Sigmoid colon (tissue), 7 donors: Measurements from ENCODE around the gene FARSB. TPM values are rescaled to one million over a fixed set of nuclear protein-coding genes. Genes with fewer than 3 reads are reported as not detected.

Experiments
- DNase-seq: peaks from one replicate; pipeline ENCODE4 v3.0.0-alpha.2; 2019
- H3K27ac ChIP-seq, 4 donors: fragments of 200-600 bp; sonication (generic); one replicate each; pipeline ENCODE4 v1.5.1; 2016 to 2019; ENCODE audit warnings: mild to moderate bottlenecking in 1 of 4
- H3K27me3 ChIP-seq, 3 donors: fragments of 200-600 bp; sonication (generic); one replicate each; pipeline ENCODE4 v1.5.1; 2019; ENCODE audit warnings: mild to moderate bottlenecking in 1 of 3
- H3K36me3 ChIP-seq, 4 donors: fragments of 200-600 bp; sonication (generic); one replicate each; pipeline ENCODE4 v1.5.1; 2016 to 2019
- H3K4me1 ChIP-seq, 4 donors: fragments of 200-600 bp; sonication (generic); one replicate each; pipeline ENCODE4 v1.5.1; 2017 to 2019
- H3K4me3 ChIP-seq, 4 donors: fragments of 200-600 bp; sonication (generic); one replicate each; pipeline ENCODE4 v1.5.1; 2017 to 2019; ENCODE audit warnings: mild to moderate bottlenecking in 2 of 4, moderate library complexity in 1 of 4
- H3K9me3 ChIP-seq, 4 donors: fragments of 200-600 bp in 3 of 4; sonication (generic) in 3 of 4; one replicate each; pipeline versions ENCODE4 v1.5.1 to v1.6.1; 2013 to 2019
- EP300 ChIP-seq, 4 donors: sonication (generic); formaldehyde crosslinking; IDR thresholded peaks; one replicate each; pipeline ENCODE4 v1.6.1; 2017; ENCODE audit warnings: antibody characterized with exemption in 4 of 4
- POLR2A ChIP-seq, 2 donors: fragments of 450-650 bp; IDR thresholded peaks; one replicate each; pipeline ENCODE4 v1.6.1; 2016; ENCODE audit warnings: antibody characterized with exemption in 2 of 2, mild to moderate bottlenecking in 2 of 2, moderate library complexity in 2 of 2
- POLR2AphosphoS5 ChIP-seq, 4 donors: sonication (generic); formaldehyde crosslinking; IDR thresholded peaks; one replicate each; pipeline ENCODE4 v1.6.1; 2017; ENCODE audit warnings: antibody characterized with exemption in 4 of 4
- WGBS, 2 donors: extraction: QIAGEN DNeasy Blood & Tissue Kit; methylation state at CpG; one replicate each; pipeline ENCODE4 v1.1.7; 2013; 5-methylcytosine and 5-hydroxymethylcytosine counted together
- intact Hi-C: fragments of 100-400 bp; cut with DNase I; formaldehyde crosslinking; loops from one replicate; pipeline ENCODE4 v1.15.1; 2023
- polyA plus RNA-seq, 3 donors: library from polyadenylated mRNA; stranded (reverse); fragments of 200-250 nt; gene quantifications; one replicate each; pipeline ENCODE4 v1.2.3, GENCODE V29; 2013
- total RNA-seq, 4 donors: library from RNA; depleted of rRNA; stranded (reverse); fragments of >200 nt; gene quantifications; one replicate each; pipeline ENCODE4 v1.1.0, GENCODE V29; 2016
- TF ChIP-seq, protein P1 (sequence below), 4 experiments: fragments of 450-650 bp in 3 of 4; fragments of 200-600 bp in 1 of 4; IDR thresholded peaks; one replicate each; pipeline ENCODE4 v1.5.1; 2016 to 2019; ENCODE audit warnings: antibody characterized with exemption in 4 of 4, mild to moderate bottlenecking in 3 of 4, moderate library complexity in 2 of 4
- donor health status: healthy with polysubstance abuse.
- donor health status: Bipolar disorder and iron deficiency.
- donor health status: healthy.

FARSB gene
- total and polyA plus RNA-seq, 7 donors = 8.3 to 23.0 (median 15.2) TPM

DNA sequence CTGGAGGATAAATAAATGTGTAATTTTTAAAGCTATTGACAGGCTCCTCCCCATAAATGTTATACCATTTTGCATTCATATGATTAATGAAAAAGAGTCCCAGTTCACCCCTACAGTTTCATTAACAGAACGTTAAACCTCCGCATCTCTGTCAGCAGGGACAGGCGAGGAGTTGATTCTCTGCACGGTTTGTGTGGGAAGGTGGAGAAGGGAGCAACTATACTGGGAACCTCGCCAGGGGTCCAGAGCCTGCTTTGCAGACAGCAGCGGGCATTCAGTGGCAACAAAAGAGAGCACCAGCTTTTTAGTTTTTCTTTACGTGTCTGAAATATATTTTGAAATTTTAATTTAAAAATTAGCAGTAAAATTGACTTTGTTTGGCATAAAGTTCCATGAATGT, 101.4 kb downstream of the FARSB start:
- intact Hi-C loops = no loop called here
- no peaks in the 10 kb centered on the region for H3K36me3 ChIP-seq
- WGBS, 2 donors = 69 to 86% methylated on average over 7 of the region's 7 CpGs
- no peaks in the 10 kb centered on the region for H3K27me3 ChIP-seq
- H3K27ac ChIP-seq = no peak overlapping the region
- no peak overlapping the region for H3K4me3 ChIP-seq
- peaks cover 0 to under 1% (median 0%) of the 10 kb centered on the region in 4 donors for H3K4me1 ChIP-seq
- TF ChIP-seq EP300 (IDR thresholded peaks at IDR 0.05) = no peak
- TF ChIP-seq POLR2AphosphoS5 (IDR thresholded peaks at IDR 0.05) = no peak
- TF ChIP-seq, protein P1, sequence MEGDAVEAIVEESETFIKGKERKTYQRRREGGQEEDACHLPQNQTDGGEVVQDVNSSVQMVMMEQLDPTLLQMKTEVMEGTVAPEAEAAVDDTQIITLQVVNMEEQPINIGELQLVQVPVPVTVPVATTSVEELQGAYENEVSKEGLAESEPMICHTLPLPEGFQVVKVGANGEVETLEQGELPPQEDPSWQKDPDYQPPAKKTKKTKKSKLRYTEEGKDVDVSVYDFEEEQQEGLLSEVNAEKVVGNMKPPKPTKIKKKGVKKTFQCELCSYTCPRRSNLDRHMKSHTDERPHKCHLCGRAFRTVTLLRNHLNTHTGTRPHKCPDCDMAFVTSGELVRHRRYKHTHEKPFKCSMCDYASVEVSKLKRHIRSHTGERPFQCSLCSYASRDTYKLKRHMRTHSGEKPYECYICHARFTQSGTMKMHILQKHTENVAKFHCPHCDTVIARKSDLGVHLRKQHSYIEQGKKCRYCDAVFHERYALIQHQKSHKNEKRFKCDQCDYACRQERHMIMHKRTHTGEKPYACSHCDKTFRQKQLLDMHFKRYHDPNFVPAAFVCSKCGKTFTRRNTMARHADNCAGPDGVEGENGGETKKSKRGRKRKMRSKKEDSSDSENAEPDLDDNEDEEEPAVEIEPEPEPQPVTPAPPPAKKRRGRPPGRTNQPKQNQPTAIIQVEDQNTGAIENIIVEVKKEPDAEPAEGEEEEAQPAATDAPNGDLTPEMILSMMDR (IDR thresholded peaks at IDR 0.05) = no peak
- TF ChIP-seq POLR2A (IDR thresholded peaks at IDR 0.05) = no peak
- no peak for DNase-seq
- no peaks in the 10 kb centered on the region for H3K9me3 ChIP-seq

DNA sequence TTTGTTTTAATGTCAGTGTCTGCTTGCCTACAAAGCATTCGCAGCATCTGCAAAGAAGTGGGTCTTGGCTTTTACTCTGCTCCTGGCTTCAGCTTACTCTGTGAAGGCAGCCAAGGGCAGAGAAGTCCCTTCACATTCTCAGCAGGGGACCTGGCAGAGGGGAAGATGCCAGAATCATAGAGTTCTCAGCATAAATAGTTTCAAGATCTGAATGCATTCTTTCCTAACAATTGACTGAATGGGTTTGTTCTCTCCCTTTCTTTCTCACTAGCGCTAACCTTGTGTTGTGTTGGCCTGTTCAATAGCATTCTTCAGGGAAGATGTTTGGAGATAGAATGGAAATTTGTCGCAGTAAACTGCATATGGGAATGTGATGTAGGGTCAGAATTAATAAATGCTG, 106.9 kb downstream of the FARSB start:
- DNase-seq = no peak
- Histone ChIP-seq H3K4me1 (peaks cover 0 to 47% (median 27%) of the 10 kb centered on the region in 4 donors), H3K36me3 (no peaks in the 10 kb centered on the region), H3K9me3 (no peaks in the 10 kb centered on the region), H3K4me3 (no peak overlapping the region), H3K27me3 (no peaks in the 10 kb centered on the region), H3K27ac (peak overlapping the region in 3 of 4 donors; percentile 10 to 53 (median 29))
- 73 to 89% methylated on average over 3 of the region's 3 CpGs for WGBS, 2 donors
- intact Hi-C loops = no loop called here
- TF ChIP-seq, protein P1 (IDR thresholded peaks at IDR 0.05) = no peak
- no peak for TF ChIP-seq POLR2AphosphoS5 (IDR thresholded peaks at IDR 0.05)
- TF ChIP-seq POLR2A (IDR thresholded peaks at IDR 0.05) = no peak
- TF ChIP-seq EP300 (IDR thresholded peaks at IDR 0.05) = no peak

DNA sequence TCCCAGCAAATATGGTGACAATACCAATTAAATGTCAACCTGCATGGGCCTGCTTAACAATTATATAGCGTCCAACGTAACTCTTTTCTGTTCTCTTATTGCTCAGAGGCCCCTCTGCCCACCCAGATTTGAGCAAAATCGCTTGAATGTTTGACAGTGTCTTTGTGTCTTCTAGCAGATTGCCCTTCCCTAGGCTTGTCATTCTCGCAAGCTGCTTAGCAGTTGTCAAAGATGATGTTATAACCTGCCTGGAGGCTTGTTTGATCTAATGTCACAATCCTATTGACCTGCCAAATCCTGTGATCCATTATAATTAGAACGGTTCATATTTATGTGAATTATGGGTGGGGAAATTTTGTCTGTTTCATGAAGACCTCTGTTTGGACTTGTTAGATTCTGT, 108.8 kb downstream of the FARSB start:
- WGBS, 2 donors = 86 to 89% methylated on average over 5 of the region's 5 CpGs

DNA sequence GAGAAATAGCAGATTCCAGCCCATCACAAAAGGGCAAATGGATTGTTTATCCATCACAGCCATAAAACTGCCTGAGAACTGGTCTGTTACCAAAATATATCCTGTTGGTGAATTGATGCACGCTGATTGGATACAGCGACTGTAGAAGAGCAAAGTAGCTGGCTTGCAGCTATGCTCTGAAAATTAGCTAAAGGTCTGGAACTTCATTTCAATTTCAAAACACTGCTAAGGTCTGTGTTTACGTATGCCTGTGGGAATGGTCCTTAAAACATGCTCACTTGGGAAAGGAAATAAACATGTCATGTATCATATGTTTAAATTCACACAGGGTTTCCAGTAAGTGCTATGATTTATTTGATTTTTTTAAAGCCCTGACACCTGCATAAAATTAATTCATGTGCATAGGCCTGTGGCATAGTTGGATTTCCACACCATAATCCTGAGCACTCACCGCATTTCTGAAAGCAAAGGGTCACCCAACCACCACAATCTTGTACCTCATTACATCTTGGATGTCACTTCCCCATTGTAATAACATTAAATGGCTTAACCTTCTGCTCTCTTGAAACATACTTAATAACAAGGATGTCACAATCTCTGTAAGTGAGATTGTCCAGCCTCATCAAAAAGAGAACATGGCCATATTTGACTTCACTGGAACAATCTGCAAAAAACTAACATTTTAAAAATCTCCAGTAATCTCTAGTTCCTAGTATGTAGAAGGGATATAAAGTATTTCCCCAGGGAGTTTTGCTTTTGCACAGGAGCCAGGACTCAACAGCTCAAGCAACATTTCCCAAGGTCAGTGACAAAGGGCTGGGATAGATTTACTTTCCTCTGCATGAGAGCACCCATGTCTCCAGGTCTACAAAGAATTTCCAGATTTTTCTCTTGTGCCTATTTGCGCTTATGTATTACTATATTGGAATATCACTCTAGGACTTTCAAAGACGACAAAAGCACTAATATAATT, 109.8 kb downstream of the FARSB start:
- peak overlapping the region in 1 of 4 donors; percentile 53 for H3K27ac ChIP-seq
- H3K27me3 ChIP-seq = no peaks in the 10 kb centered on the region
- DNase-seq = no peak
- 66 to 79% methylated on average over 6 of the region's 6 CpGs for WGBS, 2 donors
- intact Hi-C loops = no loop called here
- TF ChIP-seq POLR2AphosphoS5 (IDR thresholded peaks at IDR 0.05) (peak; percentile 46 to 78 (median 61)), EP300 (IDR thresholded peaks at IDR 0.05) (peak in 1 of 4 donors; percentile 17), POLR2A (IDR thresholded peaks at IDR 0.05) (no peak)
- TF ChIP-seq, protein P1 (IDR thresholded peaks at IDR 0.05) = no peak
- peaks cover 0 to 47% (median 27%) of the 10 kb centered on the region in 4 donors for H3K4me1 ChIP-seq
- no peak overlapping the region for H3K4me3 ChIP-seq
- H3K9me3 ChIP-seq = no peaks in the 10 kb centered on the region
- no peaks in the 10 kb centered on the region for H3K36me3 ChIP-seq

More for the DNA sequence above, 108.8 kb downstream of the FARSB start:
- Histone ChIP-seq H3K27ac (peak overlapping the region in 1 of 4 donors; percentile 53), H3K4me1 (peaks cover 0 to 47% (median 27%) of the 10 kb centered on the region in 4 donors), H3K9me3 (no peaks in the 10 kb centered on the region), H3K4me3 (no peak overlapping the region), H3K36me3 (no peaks in the 10 kb centered on the region), H3K27me3 (no peaks in the 10 kb centered on the region)
- intact Hi-C loops = no loop called here
- DNase-seq = no peak
- TF ChIP-seq EP300 (IDR thresholded peaks at IDR 0.05) = no peak
- no peak for TF ChIP-seq POLR2AphosphoS5 (IDR thresholded peaks at IDR 0.05)
- TF ChIP-seq, protein P1 (IDR thresholded peaks at IDR 0.05) = no peak
- TF ChIP-seq POLR2A (IDR thresholded peaks at IDR 0.05) = no peak
